Measurements from ENCODE around the gene MCTP1.

DNA sequence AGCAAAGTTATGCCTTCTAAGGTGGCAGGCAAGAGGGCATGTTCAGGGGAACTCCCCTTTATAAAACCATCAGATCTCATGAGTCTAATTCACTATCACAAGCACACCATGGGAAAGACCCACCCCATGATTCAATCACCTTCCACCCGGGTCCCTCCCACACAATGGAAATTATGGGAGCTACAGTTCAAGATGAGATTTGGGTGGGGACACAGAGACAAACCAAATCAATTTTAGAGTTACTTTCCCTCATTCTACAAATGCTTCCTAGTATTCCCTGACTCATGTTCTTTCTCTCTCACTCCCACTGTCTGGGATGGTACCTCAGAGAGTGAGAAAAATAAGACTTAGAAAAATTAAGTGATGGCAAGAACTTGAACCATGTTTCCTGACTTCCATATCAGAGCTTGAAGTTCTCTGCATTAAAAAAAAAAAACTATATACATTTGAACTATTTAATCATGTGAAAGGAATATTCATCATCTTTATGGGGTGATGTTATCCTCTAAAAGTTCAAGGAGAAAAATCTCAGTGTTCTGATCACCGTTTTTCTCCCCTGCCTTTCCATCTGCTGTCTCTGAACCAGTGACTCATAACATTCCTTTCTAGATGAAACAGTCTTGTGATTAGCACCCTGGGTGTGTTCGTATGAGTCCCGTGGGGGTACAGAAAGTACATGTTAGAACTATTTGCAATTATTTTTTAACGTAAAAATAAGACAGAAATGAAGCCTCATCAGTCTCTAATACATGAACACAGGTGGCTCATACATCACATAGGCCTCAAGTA, 383.5 kb downstream of the MCTP1 start:
- TF ChIP-seq, protein P1, sequence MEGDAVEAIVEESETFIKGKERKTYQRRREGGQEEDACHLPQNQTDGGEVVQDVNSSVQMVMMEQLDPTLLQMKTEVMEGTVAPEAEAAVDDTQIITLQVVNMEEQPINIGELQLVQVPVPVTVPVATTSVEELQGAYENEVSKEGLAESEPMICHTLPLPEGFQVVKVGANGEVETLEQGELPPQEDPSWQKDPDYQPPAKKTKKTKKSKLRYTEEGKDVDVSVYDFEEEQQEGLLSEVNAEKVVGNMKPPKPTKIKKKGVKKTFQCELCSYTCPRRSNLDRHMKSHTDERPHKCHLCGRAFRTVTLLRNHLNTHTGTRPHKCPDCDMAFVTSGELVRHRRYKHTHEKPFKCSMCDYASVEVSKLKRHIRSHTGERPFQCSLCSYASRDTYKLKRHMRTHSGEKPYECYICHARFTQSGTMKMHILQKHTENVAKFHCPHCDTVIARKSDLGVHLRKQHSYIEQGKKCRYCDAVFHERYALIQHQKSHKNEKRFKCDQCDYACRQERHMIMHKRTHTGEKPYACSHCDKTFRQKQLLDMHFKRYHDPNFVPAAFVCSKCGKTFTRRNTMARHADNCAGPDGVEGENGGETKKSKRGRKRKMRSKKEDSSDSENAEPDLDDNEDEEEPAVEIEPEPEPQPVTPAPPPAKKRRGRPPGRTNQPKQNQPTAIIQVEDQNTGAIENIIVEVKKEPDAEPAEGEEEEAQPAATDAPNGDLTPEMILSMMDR (IDR thresholded peaks at IDR 0.05) = no peak
- TF ChIP-seq POLR2A (IDR thresholded peaks at IDR 0.05) = no peak

Data from tibial nerve (tissue), 3 donors.